ENCODE data around the gene ADARB1.
A peak's percentile ranks its signal among the peaks of the same experiment; 100 is the strongest.
"Not testable (repeated sequence)": the region's sequence is repeated elsewhere in the genome, so short reads cannot be mapped to it uniquely, and the experiment has no call there.

Gene ADARB1, protein sequence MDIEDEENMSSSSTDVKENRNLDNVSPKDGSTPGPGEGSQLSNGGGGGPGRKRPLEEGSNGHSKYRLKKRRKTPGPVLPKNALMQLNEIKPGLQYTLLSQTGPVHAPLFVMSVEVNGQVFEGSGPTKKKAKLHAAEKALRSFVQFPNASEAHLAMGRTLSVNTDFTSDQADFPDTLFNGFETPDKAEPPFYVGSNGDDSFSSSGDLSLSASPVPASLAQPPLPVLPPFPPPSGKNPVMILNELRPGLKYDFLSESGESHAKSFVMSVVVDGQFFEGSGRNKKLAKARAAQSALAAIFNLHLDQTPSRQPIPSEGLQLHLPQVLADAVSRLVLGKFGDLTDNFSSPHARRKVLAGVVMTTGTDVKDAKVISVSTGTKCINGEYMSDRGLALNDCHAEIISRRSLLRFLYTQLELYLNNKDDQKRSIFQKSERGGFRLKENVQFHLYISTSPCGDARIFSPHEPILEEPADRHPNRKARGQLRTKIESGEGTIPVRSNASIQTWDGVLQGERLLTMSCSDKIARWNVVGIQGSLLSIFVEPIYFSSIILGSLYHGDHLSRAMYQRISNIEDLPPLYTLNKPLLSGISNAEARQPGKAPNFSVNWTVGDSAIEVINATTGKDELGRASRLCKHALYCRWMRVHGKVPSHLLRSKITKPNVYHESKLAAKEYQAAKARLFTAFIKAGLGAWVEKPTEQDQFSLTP

DNA sequence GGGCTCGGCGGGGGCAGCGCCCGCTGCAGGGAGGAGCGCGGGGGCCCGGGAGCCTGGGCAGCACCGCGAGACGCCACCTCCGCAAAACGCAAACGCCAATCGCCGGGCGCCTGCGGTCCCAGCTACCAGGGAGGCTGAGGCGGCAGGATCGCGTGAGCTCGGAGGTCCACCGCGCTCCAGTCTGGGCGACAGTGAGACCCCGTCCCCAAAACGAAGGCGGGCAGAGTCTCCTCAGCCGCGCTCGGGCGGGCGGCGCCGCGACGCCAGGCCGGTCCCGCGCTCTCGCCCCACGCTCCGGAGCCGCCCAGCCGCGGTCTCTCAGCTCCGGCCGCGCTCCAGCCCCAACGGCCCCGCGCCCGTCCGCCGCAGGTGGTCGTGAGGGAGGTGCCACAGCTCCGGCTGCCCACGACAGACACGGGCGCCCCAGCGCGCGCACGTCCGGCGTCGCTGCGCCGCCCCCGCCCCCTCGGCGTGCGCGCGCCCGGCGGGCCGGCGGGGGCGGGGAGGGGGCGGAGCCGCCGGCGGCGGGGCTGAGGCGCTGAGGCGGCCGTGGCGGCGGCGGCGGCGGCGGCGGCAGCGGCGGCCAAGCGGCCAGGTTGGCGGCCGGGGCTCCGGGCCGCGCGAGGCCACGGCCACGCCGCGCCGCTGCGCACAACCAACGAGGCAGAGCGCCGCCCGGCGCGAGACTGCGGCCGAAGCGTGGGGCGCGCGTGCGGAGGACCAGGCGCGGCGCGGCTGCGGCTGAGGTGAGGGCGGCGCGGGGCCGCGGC lies at the start of gene ADARB1:
TSS of gene ADARB1 (plus strand) at position 533 of the 770 bp plus-strand sequence. CDS start 97,077 bp downstream, outside the sequence.
- DNase-seq = peak; percentile 30

DNA sequence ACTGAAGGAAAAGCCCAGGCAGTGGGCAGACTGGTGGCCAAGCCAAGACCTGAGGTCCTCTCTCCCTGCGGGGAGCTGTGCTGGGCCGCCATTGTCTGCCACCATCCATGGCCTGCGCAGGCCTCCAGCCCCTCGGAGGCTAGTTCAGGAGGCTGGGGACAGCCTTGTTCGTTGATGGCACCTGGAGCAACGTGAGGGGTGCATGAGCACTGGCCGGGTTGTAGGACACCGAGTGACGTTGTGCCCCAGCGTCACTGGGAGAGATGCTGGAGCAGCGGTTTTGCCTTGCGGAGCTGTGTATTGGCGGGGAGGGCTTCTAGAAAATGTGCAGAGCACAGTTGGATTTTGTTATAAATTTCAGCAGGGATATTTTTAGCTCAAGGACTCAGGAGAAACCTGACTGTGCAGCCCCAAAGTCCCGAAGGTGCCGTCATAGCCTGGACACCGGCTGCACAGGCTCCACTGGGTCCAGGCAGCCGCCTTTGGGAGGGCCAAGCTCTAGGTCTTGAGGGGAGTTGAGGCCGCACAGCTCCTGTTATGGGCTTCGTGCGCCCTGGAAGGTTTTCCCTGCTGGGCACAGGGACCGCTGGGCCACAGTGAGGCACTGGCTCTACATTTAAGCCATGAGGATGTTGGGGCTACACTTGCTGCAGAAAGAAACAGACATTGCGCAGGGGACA lies 48.2 kb upstream of the ADARB1 start:
- no peak for DNase-seq

DNA sequence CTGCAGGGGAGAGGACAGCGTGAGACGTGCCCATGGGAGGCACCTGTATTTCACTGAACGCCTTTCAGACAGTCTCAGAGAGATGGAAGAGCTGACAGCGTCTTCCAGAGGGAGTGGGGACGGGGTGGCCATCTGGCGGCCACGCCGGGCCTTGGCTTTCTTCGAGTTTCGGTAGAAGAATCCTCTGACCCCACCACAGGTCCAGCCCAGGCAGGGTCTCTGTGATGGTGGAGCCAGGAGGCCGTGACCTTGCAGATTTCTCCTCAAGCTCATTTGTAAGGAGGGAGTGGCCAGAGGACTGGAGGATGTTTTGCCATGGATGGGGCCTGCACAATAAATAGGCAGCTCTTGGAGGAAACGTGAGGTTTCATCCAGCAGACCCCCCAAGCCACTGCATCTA lies 47.6 kb upstream of the ADARB1 start:
- no peak for DNase-seq

DNA sequence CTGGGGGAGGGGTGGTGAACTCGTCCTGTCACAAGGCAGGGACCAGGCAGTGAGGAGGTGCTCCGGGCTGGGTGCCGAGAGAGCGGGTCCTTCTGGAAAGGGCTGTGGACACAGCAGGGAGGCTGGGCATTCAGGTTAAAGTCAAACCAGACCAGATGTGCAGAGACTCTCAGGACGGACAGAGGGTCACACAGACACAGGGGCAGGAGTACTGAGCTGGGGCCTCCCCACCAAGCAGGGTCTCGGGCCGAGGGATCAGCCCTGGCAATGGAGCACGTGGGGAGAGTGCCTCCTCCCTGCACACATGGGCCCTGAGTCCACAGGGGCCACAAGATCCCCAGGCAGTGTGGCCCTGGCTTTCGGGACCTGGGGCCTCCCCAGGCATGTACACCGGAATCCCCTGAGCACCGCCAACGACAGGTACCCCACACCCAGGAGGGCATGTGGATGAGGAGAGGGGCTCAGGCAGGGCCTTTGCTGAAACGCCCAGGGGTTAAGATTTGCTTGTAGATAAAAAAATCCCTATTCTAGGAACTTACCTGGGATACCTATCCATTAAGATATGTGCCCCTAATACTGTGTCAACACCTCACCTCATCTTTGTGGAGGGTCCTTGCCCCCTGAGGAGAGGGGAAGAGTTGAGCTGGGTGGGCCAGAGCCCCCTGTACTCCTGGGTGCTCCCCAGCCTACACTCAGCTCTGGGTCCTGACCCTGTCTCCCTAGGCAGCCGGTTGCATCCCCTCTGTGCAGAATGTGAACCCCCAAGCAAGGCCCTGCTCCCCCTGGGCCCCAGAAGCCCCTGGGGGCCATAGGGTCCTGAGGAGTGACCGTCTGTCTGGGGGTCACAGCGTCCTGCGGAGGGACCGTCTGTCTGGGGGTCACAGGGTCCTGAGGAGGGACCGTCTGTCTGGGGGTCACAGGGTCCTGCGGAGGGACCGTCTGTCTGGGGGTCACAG lies 46.9 kb upstream of the ADARB1 start:
- DNase-seq = no peak

DNA sequence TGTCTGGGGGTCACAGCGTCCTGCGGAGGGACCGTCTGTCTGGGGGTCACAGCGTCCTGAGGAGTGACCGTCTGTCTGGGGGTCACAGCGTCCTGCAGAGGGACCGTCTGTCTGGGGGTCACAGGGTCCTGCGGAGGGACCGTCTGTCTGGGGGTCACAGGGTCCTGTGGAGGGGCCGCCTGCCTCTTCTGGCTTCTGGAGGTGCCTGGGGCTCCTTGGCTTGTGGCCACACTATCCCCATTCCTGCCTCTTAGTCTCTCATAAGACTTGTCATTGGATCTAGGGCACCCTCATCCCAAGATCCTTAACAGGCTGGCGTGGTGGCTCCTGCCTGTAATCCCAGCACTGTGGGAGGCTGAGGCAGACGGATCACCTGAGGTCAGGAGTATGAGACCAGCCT lies 45.7 kb upstream of the ADARB1 start:
- DNase-seq = not testable (repeated sequence)

DNA sequence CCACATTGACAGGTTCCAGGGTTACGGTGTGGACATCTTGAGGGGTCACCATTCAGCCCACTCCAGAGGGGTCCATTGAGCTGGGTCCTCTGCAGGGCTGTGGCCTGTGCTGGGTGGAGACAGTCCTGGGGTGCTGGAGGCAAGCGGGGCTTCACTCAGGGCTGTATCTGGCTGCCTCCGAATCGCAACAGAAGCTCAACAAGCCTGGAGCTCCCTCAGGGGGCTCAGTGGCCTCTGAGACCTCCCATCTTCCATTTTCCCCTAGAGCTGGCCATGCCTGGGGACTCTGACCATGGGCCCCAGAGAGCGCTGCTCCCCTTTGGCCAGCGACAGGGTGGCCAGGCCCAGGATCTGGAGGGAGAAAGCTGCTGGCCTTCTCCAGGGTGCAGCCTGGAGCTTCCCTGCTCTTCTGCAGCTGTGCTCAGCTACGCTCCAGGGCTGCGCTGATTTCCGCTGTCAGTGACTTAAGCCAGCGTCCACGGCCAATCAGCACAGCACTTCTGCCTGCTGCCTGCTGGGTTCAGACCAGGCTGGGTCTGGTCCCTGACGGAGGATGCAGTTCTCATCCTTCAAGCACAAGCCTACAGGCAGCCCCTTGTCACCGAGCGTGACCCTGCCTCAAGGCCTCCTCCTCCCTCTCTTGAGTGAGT lies 45.0 kb upstream of the ADARB1 start:
- DNase-seq = no peak

DNA sequence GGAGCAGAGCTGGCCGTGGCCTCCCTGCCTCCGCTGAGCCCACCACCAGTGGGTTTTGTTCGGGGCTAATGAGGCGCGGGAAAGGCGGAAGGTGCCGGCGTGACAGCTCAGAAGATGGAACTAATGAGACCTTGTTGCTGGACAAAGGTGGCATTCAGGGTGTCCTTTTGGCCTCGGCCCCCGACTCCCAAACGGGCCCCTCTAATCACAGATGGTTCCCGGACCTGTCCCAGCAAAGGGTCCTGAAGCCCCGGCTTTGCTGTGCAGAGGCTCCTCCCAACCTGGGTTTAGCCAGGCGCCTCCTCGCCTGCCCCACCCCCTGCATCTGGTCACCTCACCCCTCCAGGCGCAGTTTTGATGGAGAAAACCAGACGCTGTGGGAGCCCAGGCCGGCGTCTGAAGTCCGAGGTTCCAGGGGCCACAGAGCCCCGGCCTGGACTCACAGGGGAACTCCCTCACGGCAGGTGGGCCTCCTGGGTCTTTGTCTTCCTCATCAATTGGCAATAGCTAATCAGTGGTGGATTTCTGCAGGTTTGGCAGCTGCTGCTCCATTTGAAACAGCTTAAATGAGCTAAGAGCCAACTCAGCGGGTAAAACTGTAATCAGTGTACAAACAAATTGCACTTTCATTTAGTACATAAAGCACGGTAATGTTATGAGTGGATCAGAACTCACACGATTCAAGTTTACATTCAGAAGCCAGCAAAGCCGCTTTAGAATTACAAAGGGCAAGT lies 44.3 kb upstream of the ADARB1 start:
- DNase-seq = no peak

DNA sequence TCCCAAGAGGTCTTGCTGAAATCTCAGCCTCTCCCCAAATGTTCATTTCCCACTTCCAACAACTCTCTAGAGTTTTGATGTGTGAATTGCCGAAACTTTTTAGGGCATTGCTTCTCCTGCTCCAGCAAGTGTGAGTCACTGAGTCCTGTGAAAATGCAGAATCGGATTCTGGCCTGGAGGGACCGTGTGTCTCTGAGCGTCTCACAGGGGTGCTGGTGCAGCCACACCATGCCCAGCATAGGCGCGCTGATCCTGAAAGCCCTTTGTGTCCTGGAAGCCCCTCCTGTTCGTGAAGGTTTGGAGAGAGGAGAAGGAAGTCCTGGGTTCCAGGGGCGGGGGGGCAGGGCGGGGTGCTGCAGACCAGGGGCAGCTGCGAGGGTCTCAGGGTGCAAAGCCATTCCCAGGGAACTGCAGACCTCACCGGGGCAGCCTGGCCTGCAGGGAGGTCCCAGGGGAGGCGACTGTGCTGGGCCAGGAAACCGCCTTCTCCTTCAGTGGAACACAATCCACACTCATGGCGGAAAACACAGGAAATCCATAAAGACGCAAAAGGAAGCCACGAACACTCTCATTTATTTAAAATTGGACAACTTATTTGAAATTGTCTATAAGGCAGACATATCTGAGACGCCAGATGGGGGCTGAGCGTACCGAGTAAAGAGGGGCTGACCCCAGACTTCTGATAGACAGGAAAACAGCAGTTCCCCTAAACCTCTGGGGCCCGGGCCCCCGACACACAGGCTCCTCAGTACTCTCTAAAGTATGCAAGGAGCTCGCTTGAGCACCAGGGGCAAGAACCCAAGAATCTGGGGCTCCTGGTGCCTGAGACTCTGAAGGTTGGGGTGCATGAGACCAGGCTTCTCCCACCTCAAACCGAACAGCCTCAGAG lies 43.5 kb upstream of the ADARB1 start:
- no peak for DNase-seq

DNA sequence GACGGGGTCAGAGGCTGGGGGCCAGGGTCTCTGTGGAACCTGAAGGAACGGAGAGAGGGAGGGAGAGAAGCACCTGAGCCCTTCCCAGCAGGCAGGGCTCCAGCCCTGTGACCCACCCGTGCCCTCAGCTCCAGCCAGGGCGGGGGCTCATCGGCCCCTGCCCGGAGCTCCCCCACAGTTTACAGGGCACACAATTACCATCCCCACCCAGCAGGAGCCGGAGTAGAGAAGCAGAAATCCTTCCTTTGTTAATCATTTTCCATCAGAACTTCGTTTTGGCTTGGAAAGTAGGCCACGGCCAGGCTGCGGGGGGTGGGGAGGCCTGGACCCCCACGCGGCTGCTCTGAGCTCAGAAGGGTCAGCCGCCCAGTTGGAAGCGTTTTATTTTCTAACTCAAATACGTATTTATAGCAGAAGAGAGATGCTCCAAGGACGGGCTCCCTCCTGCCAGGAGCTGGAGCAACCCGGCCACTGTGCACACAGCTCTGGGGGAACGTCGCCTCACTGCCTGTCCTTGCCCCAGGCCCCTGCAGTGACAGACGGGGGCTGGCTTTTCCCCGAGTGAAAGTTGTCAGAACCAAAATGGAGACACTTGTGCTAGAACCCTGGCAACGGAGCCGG lies 42.7 kb upstream of the ADARB1 start:
- DNase-seq = no peak

DNA sequence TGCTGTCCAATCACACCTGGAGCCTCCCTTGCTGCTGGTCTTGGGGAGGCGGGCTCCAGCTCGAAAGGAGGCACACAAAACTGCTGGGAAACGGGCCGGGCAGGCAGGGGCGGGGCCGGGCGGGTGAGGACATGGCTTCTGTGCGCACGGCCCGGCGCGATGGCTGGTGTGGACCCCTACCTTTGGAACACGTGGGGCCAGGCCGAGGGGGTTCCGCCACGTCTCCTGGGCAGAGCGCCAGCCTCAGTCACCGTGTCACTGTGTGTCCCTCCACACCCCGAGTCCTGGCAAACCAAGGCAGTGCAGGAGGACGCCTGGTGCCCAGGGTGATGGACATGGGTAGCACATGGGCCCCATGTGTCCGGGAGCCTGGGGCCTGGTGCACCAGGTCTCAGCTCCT lies 42.0 kb upstream of the ADARB1 start:
- no peak for DNase-seq

DNA sequence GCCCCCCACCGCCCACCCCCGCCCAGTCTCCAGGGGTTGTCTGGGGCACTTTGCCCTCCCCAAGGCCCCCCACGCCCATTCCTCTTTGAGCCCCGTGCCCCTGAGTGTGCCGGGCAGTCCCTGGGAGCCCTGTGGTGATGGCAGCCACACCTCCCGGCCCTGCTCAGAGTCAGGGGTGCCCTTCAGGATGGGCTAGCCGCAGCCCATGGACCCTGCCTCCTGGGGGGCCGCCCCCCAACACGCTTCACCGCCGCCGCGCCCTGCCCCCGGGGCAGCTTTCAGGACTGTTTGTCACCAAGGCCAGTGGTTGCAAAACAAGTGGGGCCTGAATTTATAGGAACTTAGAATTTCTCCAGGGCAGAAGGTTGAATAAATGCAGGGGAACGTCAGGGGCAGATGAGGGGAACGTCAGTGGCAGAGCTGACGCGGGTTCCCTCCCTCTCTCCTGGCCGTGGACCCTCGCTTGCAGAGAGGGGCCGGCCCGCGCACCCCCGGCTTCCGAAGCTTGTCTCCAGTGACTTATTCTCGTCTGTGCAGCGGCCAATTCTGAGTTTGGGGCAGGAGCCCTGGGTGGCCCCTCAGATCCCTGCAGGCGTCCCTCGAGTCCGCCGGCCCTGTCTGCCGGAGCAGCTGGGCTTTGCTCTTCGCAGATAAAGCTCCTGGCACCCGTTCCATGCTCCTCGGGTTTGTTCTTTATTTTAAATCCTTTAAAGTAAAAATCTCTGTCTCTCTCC lies 41.2 kb upstream of the ADARB1 start:
- DNase-seq = no peak

DNA sequence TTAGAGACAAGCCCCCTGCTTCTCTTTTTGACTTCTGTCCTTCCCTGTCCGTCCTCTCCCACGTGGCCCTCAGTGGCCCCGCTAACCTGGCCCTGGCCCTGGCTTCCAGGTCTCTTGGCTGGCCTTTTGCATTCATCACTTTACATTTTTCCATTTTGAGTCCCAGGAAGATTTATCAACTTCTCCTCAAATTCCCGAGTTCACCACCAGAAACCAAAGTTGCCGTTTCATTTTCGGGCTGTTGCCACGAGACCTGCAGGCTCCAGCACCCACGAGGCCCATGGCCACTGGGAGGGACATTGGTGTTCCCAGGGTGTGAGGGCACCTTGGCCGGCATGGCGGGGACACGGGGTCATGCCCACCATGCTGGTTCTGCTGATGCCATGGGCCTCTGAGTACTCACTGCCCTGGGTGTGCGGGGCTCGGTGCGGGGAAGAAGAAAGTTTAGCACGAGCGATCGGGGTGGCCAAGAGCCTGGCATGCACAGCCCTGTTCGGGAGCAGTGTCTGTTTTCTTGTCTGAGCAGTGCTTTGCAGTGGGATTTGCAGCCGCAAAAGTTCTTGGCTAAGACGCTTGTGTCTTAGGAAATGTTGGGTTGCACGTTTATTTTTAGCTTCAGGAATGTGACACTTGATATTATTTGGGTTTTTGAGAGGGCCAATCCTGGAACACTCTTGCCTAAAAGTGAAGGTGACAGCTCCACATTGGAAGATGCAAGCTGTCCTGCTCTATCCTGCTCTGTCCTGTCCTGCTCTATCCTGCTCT lies 40.4 kb upstream of the ADARB1 start:
- no peak for DNase-seq

DNA sequence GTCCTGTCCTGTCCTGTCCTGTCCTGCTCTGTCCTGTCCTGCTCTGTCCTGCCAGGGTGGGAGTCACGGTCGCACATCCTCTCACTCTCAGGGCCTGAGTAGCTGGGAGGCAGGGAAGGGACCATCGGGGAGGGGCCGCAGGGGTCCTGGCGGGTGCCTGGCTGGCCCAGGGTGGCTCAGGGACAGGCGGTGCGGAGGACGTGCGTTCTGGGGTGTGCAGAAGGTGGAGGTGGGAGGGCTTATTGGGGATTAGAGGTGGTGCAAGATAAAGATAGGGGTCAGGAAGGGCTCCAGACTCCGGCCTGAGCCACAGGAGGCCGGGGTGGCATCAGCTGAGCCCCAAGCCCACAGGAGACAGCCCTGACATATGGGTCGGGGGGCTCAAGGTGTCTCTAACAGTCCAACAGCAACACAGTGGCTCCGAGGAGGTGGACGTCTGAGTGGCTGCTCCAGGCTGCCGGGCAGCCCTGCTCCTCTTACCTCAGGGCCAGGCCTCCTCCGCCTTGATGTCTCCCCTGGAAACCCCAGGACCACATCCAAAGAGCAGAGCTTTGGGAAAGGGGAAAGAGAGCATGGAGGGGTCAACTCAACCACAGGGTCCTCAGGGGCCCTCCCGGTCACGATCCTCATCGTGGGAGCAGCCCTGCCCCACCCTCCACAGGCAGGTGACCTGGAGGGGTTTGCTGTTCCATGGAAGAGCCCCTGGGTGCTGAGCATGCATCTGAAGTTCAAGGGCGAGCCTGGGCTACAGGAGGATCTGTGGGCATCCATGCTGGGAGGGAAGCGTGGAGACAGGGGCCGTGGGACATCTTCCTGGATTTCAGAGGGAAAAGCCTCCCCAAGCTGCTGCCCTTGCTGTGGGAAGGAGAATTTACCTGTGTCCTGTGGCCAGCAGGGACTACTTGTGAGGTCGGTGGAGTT lies 39.6 kb upstream of the ADARB1 start:
- no peak for DNase-seq

DNA sequence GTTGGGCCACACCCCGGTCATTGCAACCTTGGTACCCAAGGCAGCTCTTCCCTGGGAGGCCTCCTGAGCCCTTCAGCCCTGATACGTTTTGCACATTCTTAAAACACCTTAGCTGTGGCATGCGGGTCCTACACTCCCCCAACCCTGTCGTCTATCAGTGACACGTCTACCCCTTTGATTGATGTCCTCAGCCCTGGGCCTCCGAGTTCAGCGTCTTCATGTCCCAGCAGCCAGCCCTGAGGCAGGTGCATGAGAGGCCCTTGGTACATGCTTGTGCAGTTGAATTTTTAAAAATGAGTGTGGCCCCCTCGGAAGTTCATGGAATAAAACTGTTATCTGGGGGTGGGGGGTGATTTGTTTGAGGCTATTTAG lies 38.9 kb upstream of the ADARB1 start:
- DNase-seq = no peak

DNA sequence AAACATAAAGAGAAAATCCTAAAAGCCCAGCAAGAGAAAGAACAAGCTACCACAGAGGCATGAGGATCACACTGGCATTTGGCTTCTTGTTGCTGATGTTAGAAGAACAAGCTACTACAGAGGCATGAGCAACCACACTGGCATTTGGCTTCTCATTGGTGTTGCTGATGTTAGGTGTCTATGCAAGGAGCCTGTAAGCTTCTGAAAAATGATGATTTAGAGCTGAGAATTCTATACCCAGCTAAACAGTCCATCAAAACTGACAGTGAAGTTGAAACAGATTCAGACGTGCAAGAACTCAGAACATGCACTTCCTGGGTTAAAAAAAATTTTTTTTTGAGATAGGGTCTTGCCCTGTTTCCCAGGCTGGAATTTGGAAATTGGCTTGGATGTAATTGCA lies 37.8 kb upstream of the ADARB1 start:
- DNase-seq = no peak

DNA sequence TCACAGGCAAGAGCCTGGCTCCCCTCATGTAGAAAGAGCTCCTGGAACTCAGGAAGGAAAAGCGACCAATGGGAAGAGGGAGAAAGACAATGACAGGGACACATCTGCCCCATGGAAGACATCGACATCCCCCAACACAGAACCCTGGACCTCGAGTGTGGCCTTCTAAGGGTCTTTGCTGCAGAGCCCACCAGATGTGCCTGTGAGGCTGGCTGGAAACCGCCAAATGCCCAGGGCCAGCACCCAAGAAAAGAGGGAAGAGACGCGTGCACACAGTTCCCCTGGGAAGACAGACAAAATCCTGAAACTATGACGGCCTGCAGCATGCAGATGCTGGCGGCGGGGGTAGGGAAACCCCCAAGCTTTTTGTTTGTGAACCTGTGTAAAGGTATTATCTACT lies 36.4 kb upstream of the ADARB1 start:
- DNase-seq = no peak
